Activated naive CD8-positive, alpha-beta T cell (primary cell): ENCODE measurements around the gene L3HYPDH.

Source experiments
- H3K27ac Mint-ChIP-seq: one replicate; pipeline ENCODE4 v1.8.0; 2021; ENCODE audit warnings: mixed read lengths
- H3K27me3 Mint-ChIP-seq: one replicate; pipeline ENCODE4 v1.8.0; 2021; ENCODE audit warnings: mixed read lengths
- H3K36me3 Mint-ChIP-seq: one replicate; pipeline ENCODE4 v1.8.0; 2021; ENCODE audit warnings: mixed read lengths
- H3K4me1 Mint-ChIP-seq: one replicate; pipeline ENCODE4 v1.8.0; 2021; ENCODE audit warnings: low read depth, mixed read lengths
- H3K4me3 Mint-ChIP-seq: one replicate; pipeline ENCODE4 v1.8.0; 2021; ENCODE audit warnings: mild to moderate bottlenecking, mixed read lengths
- H3K9me3 Mint-ChIP-seq: one replicate; pipeline ENCODE4 v1.8.0; 2021; ENCODE audit warnings: low read depth, mixed read lengths

Gene L3HYPDH

GRCh38 chr14:59424341-59425071 is 59.7 kb downstream of the L3HYPDH start:
- Mint-ChIP-seq H3K36me3 (no peaks in the 10 kb centered on the region), H3K27ac (no peak overlapping the region), H3K9me3 (no peaks in the 10 kb centered on the region), H3K4me1 (no peaks in the 10 kb centered on the region), H3K4me3 (no peak overlapping the region), H3K27me3 (peaks cover 5% of the 10 kb centered on the region)
